HG03460 (cell line): ENCODE measurements around the gene KDM5A.
"Not testable (repeated sequence)": the region's sequence is repeated elsewhere in the genome, so short reads cannot be mapped to it uniquely, and the experiment has no call there.

ENCODE experiments used
- ATAC-seq: cut with Tn5 transposase; IDR thresholded peaks from one replicate; pipeline ENCODE4 v1.9.1; 2021; ENCODE audit not compliant: unreplicated experiment

The KDM5A gene

DNA sequence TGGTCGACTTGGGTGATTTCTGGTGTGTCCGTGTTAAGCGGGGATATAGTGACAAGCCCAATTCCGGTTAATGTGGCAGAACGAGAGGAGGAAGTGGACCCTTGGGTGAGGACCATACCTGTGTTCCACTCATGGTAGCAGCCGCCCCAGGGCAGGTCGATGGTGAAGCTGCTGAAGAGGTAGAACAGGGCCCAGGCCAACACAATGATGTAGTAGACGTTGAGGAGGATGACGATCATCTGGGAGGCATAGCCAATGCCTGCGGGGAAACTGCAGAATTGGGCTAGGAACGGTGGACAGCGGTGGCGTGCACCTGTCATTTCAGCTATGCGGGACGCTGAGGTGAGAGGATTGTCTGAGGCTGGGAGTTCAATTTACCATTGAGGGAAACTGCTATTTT lies 146.6 kb downstream of the KDM5A start:
- ATAC-seq = no peak

DNA sequence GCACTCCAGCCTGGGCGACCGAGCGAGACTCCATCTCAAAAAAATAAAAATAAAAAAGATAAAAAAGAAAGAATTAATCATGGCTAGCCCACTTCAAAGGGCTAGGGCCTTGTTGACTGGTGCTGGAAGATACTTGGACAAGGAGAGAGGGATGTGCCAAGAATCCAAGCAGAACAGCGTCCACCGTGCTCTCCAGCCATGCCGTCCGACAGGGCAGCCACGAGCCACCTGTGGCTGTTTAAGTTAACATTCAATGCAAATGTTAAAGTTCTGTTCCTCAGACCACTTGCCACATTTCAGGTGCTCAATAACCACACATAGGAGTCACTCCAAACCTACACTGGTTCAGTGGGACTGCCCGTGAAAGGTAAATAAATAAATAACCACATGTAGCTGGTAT lies 147.9 kb downstream of the KDM5A start:
- ATAC-seq = no peak

DNA sequence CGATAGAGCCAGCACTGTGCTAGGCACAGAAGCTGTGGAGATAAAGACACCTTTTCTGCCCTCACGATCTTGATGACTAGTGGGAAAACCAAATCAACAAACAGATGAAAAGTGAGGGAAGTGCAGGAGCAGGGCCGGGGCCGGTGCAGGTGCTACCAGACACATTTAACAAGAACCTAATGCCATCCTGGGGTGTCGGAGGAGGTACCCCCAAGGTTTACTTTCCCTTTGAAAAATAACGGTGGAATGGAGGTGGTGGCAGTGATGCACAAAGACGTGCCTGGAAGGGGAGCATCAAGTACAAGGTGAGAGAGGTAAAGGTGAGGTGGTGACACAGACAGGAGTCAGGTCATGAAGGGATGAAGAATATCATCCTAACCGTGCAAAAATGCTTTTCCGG lies 148.6 kb downstream of the KDM5A start:
- ATAC-seq = no peak

DNA sequence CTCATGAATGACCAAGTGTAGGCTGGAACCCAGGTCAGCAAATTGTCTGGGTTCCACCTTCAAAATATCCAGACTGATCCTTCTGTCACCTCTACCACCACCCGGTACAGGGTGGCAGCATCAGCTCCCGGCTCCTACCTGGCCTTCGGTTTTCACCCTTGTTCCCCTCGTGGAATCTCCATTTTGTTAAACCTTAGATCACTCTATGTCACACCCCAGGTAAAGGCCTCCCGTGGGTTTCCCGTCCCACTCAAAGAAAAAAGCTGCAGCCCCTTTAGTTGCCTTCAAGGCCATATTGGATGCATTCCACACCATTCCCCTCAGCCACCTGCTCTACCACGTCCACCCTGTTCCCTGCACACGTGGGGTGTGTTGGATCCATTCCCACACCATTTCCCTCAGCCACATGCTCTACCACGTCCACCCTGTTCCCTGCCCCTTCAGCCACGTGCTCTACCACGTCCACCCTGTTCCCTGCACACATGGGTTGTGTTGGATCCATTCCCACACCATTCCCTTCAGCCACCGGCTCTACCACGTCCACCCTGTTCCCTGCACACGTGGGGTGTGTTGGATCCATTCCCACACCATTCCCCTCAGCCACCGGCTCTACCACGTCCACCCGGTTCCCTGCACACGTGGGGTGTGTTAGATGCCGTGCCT lies 150.3 kb downstream of the KDM5A start:
- no peak for ATAC-seq

DNA sequence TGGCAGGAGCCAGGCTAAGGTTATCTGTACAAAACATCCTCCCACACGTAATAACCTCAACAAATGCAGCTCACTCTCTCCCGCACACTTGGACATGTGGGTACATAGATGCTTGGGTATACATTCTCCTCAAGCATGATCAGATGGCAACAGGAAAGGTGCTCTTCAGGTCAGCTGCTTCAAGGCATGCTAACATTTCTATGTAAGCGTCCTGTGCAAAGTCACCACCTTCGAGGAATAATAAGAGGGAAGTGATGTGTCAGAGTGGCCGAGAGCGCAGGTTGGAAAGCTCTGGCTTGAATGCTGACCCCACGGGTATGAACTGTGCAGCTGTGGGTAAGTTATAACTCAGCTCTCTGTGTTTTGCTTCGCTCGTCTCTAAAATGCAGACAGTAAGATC lies 151.0 kb downstream of the KDM5A start:
- no peak for ATAC-seq

DNA sequence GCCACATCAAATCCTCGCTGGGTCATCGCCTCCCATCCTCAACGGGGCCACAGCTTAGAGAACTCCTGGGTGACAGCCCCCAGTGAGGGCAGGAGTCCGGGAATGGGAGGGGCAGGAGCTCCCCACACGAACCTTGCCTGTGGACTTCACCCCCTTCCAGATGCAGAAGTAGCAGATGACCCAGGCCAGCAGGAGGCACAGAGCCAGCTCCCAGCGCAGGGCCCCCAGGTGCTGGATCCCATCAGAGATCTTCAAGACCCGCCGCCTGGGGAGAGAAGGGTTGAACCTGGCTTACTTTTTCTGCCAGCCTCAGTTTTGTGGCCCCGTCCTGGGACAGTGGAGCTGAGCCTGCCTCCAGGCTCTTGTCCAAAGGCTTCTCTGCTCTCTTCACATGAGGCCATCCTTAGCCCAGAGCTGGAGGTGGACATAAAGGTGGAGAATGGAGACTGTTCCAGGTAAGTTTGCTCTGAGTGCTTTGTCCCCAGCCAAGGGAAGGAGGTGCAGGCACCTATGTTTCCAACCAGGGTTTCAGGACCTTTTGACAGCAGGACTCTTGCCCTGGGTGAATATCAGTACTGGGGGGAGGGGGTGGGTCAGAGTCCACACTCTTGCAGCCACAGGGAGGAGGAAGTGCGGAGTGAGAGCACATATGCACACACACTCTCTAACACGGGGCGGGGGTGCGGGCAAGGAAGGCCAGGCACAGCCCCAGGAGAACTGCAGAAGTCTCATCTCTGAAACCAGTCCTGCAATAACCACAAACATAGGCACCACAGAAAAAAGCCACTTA lies 151.9 kb downstream of the KDM5A start:
- ATAC-seq = no peak

DNA sequence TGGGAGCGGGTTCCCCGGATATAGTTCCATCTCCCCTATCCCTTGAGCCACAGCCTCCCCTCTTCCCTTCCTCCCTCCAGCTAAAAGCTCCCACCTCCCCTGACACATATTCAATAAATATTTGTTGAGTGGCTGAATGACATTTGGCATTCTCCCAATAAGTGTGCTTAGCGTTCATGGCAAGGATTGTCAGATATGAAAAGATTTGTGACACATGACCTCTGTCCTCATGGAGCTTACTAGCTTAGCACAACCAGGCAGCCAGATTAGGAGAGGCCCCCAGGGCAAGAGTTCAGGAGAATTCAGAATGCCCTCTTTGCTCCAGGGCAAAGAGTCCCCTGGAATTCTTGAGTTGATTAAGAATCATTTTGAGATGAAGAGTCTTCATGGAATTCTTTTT lies 152.7 kb downstream of the KDM5A start:
- ATAC-seq = no peak

DNA sequence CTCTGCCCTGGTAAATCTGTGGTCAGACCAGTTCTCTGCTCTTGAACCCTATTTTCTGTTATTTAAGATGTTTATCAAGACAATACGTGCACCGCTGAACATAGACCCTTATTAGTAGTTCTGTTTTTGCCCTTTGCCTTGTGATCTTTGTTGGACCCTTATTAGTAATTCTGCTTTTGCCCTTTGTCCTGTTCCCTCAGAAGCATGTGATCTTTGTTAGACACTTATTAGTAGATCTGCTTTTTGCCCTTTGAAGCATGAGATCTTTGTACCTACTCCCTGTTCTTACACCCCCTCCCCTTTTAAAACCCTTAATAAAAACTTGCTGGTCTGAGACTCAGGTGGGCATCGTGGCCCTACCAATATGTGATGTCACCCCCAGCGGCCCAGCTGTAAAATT lies 153.2 kb downstream of the KDM5A start:
- ATAC-seq = not testable (repeated sequence)

DNA sequence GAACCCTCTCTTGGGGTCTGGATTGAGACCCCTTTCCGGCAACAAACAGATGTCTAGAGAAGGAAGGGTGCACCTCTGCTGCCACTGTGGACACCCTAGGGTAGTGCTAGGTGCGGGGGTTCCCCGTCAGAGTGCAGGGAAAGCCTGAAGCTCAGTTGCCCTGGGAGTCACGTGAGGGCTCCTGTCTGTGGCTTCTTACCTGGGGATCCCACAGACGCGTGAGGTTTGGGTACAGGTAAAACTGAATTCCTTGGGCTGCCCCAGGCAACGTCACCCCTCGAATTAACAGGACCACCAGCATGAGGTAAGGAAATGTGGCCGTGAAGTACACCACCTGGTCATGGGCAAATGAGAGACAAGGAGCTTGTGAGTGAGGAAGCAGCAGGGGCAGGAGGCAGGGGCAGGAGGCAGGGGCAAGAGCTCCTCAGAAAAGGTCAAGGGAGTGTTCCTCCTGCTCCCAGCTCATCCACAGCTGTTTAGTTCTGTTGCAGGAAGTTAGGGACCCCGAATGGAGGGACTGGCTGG lies 154.2 kb downstream of the KDM5A start:
- no peak for ATAC-seq

DNA sequence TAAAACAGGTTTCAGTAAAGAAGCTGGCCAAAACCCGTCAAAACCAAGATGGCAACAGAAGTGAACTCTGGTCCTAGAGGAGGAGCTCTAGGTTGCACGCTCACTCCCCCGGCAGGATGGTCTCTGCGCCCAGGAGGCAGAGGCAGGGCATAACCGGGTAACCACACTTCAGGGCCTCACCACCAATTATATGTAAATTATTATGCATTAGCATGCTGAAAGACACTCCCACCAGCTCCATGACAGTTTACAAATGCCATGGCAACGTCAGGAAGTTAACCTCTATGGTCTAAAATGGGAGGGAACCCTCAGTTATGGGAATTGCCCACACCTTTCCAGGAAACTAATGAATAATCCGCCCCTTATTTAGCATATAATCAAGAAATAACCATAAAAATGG lies 155.1 kb downstream of the KDM5A start:
- ATAC-seq = no peak

DNA sequence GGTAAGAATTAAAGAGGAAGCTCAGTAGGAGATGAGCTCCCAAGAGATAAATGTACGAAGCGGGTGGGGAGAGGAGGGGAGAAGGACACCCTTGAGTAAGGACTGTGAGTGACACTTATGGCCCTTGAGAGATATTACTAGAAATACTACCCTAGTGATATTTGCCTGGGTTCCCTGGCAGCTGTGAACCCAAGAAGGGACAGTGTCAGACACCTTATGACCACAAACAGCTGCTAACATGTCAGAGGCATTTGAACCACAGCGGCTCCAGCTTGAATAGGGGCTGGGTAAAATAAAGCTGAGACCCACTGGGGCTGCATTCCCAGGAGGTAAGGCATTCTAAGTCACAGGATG lies 155.5 kb downstream of the KDM5A start:
- ATAC-seq = no peak

DNA sequence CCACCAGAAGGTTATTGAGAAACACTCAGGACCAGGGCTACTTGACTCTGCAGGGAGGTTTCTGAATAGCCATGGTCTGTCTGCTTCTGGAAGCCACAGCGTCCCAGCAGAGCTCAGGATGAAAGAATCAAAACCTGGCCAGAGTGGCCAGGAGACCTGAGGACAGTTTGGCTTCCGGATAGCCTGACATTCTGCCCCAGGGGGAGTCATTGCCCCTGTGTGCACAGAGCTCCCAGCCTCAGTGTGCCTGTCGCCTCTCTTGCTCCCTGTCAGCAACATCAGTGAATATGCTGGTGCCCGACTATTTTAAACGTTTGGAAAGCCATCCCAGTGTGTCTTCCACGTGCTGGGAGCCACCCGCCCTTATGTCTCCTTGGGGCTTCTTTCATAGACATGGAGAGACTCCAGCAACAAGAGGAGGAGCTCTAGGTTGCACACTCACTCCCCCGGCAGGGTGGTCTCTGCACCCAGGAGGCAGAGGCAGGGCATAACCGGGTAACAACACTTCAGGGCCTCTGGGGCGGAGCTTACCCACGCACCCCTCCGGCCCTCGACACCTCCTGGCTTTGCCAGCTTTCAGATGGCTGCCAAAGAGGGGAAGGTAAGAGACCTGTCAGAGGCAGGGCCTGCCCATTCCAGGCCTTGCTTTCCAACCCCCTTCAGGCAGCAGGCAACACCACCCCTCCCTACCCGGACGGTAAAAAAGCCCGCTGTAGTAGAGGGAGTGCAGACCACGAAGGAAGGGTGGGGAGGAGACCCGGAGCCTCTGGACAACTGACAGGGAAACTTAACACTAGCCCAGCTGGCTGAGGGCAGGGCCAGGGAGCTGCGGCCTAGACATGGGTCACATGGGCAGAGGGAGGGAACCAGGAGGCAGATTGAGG lies 156.1 kb downstream of the KDM5A start:
- no peak for ATAC-seq

DNA sequence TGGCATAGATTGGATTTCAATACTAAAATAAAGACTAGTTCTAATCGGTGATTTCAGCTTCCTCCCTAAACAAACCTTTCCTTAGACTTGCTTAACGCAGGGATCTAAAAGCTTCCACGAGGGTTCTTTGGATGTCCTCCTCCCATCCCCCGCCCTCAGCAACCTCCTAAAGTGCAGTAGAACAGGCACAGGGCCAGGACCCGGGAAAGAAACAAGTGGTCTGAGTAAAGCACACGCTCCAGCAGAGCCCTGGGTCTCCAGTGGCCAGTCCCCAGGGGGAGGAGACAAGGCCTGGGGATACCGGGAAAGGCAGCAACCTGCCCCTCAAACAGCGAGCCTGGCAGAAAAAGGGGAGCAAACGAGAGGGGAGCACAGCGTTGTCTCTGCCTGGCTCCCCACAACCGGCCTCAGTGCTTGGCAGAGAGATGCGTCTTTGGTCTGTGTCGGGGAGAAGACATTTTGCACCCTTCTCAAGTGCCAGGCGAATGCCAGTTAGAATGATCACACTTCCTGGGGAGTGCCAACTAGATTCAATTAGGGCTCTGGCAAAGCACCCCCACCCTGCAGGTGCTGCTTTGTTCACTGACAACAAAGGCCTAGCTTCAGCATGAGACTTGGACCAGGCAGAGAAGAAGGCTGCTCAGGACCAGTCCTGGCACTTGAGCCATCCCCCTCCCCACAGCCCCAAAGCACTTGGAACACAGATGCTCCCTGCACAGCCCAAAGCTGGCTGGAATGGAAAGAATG lies 158.0 kb downstream of the KDM5A start:
- no peak for ATAC-seq
